HCT116 (cell line): ENCODE measurements around the gene ASB3. TPM values are rescaled to one million over a fixed set of nuclear protein-coding genes. Genes with fewer than 3 reads are reported as not detected.

Source experiments
- ATAC-seq: fragments of 200-7000 bp; cut with Tn5 transposase; 2 replicates; pipeline ENCODE4 v1.9.1; 2020; ENCODE audit warnings: mild to moderate bottlenecking, moderate library complexity
- BruUV-seq: library from RNA; stranded (reverse); fragments of 400-500 nt; replicated peaks from 2 replicates; lab custom pipeline; 2021; lab: Mats Ljungman, UMichigan
- CTCF ChIA-PET: fragments of 300-600 bp; sonication (Branson Sonifier 250); formaldehyde crosslinking; loops from one replicate; lab custom pipeline; 2021; ENCODE audit warnings: antibody characterized with exemption; lab: Charles Lee
- POLR2A ChIA-PET: fragments of 300-600, 350-600 bp; sonication (Branson Sonifier 250); formaldehyde crosslinking; loops from one replicate; lab custom pipeline; 2021; ENCODE audit warnings: antibody characterized with exemption; lab: Charles Lee
- RAD21 ChIA-PET, 2 experiments: fragments of 300-600 bp; sonication (Branson Sonifier 250); formaldehyde crosslinking; loops; one replicate each; lab custom pipeline; 2023; ENCODE audit warnings: low total read pairs in 2 of 2; ENCODE audit not compliant: uncharacterized antibody in 2 of 2, unreplicated experiment in 2 of 2, low non-redundant PET in 1 of 2; lab: Charles Lee
- DNase-seq: peaks from one replicate; pipeline ENCODE4 v3.0.0-alpha.2; 2010; ENCODE audit warnings: low read depth, low spot score
- H2AFZ ChIP-seq: fragments of 200-600 bp; shearing (Covaris generic), sonication (generic); 2 replicates; pipeline ENCODE4 v1.6.1; 2017; ENCODE audit warnings: low read depth, mixed run types, mixed read lengths, antibody characterized with exemption, low read length; ENCODE audit not compliant: poor library complexity, severe bottlenecking
- H3K27ac ChIP-seq: 2 replicates; pipeline ENCODE4 v1.5.1; 2012; ENCODE audit warnings: low read depth, low read length
- H3K27me3 ChIP-seq: fragments of 200-600 bp; sonication (generic); 2 replicates; pipeline ENCODE4 v1.6.1; 2016; ENCODE audit warnings: mixed run types, low read length, mixed read lengths; ENCODE audit not compliant: insufficient read depth
- H3K36me3 ChIP-seq, 2 experiments: fragments of 200-500 bp in 1 of 2; fragments of 200-600 bp in 1 of 2; sonication (Bioruptor generic) in 1 of 2; sonication (generic) in 1 of 2; 2 replicates each; pipeline versions ENCODE4 v1.5.1 to v1.6.1; 2014 to 2016; ENCODE audit warnings: low read length in 2 of 2, inconsistent platforms in 1 of 2, mixed read lengths in 1 of 2, mixed run types in 1 of 2; ENCODE audit not compliant: insufficient read depth in 2 of 2, control insufficient read depth in 1 of 2
- H3K4me1 ChIP-seq, 2 experiments: fragments of 200-600 bp in 1 of 2; sonication (generic) in 1 of 2; 2 replicates each; pipeline versions ENCODE4 v1.5.1 to v1.6.1; 2012 to 2017; ENCODE audit warnings: low read length in 2 of 2, inconsistent platforms in 1 of 2, mild to moderate bottlenecking in 1 of 2, mixed read lengths in 1 of 2, mixed run types in 1 of 2, moderate library complexity in 1 of 2; ENCODE audit not compliant: insufficient read depth in 2 of 2, control insufficient read depth in 1 of 2
- H3K4me2 ChIP-seq: fragments of 200-600 bp; sonication (generic); 2 replicates; pipeline ENCODE4 v1.6.1; 2017; ENCODE audit warnings: mixed run types, low read length, mixed read lengths
- H3K4me3 ChIP-seq, 2 experiments: fragments of 200-600 bp in 1 of 2; sonication (generic) in 1 of 2; replicated peaks in 1 of 2; 2 replicates each; pipeline ENCODE4 v1.5.1; 2011 to 2016; ENCODE audit warnings: low read length in 2 of 2, control low read depth in 1 of 2, low read depth in 1 of 2, mild to moderate bottlenecking in 1 of 2, mixed read lengths in 1 of 2, mixed run types in 1 of 2
- H3K79me2 ChIP-seq: fragments of 200-600 bp; sonication (generic); 2 replicates; pipeline ENCODE4 v1.6.1; 2017; ENCODE audit warnings: mild to moderate bottlenecking, mixed run types, low read length, moderate library complexity, mixed read lengths; ENCODE audit not compliant: insufficient read depth
- H3K9ac ChIP-seq: fragments of 200-600 bp; sonication (generic); 2 replicates; pipeline ENCODE4 v1.6.1; 2016; ENCODE audit warnings: low read length, mixed read lengths
- H3K9me2 ChIP-seq: fragments of 200-600 bp; sonication (generic), shearing (Covaris generic); 2 replicates; pipeline ENCODE4 v1.6.1; 2017; ENCODE audit warnings: mixed run types, mild to moderate bottlenecking, moderate library complexity; ENCODE audit not compliant: insufficient read depth
- H3K9me3 ChIP-seq, 2 experiments: fragments of 200-500 bp in 1 of 2; fragments of 200-600 bp in 1 of 2; sonication (Bioruptor generic) in 1 of 2; sonication (generic) in 1 of 2; 2 replicates each; pipeline ENCODE4 v1.6.1; 2014 to 2017; ENCODE audit warnings: low read length in 2 of 2, mixed read lengths in 2 of 2, inconsistent platforms in 1 of 2, low read depth in 1 of 2, mild to moderate bottlenecking in 1 of 2, mixed run types in 1 of 2, moderate library complexity in 1 of 2; ENCODE audit not compliant: control insufficient read depth in 1 of 2, insufficient read depth in 1 of 2
- H4K20me1 ChIP-seq: fragments of 200-600 bp; sonication (generic), shearing (Covaris generic); 2 replicates; pipeline ENCODE4 v1.6.1; 2017; ENCODE audit warnings: mixed run types, mild to moderate bottlenecking, moderate library complexity; ENCODE audit not compliant: insufficient read depth
- CBX3 ChIP-seq: IDR thresholded peaks from 2 replicates; pipeline ENCODE4 v1.6.1; 2012; ENCODE audit warnings: low read depth
- CEBPB ChIP-seq: IDR thresholded peaks from 2 replicates; pipeline ENCODE4 v1.6.1; 2012; ENCODE audit warnings: low read depth
- EGR1 ChIP-seq: IDR thresholded peaks from 2 replicates; pipeline ENCODE4 v1.6.1; 2012; ENCODE audit warnings: low read depth
- FOSL1 ChIP-seq: IDR thresholded peaks from 2 replicates; pipeline ENCODE4 v1.6.1; 2012; ENCODE audit warnings: low read depth
- SP1 ChIP-seq: IDR thresholded peaks from 2 replicates; pipeline ENCODE4 v1.6.1; 2012; ENCODE audit warnings: low read depth
- SRF ChIP-seq: IDR thresholded peaks from 2 replicates; pipeline ENCODE4 v1.6.1; 2012; ENCODE audit warnings: low read depth
- intact Hi-C: fragments of 100-400 bp; cut with micrococcal nuclease; formaldehyde crosslinking; loops from 2 replicates; pipeline ENCODE4 v1.10.0; 2022
- total RNA-seq: library from RNA; stranded (reverse); gene quantifications from one replicate; pipeline ENCODE4 v1.2.1, GENCODE V29; 2021; ENCODE audit not compliant: unreplicated experiment
- TF ChIP-seq, protein P1 (sequence below), 3 experiments: fragments of 200-600 bp in 1 of 3; sonication (generic) in 1 of 3; IDR thresholded peaks in 2 of 3; conservative IDR thresholded peaks in 1 of 3; 2 replicates each; pipeline ENCODE4 v1.5.1; 2012 to 2017; ENCODE audit warnings: low read depth in 2 of 3, low read length in 2 of 3, antibody characterized with exemption in 1 of 3, borderline replicate concordance in 1 of 3, control low read depth in 1 of 3, mild to moderate bottlenecking in 1 of 3, mixed read lengths in 1 of 3, mixed run types in 1 of 3, moderate library complexity in 1 of 3; ENCODE audit not compliant: insufficient read depth in 1 of 3
- TF ChIP-seq, protein P2 (sequence below): IDR thresholded peaks from 2 replicates; pipeline ENCODE4 v1.6.1; 2011; ENCODE audit warnings: mild to moderate bottlenecking, low read length, moderate library complexity; ENCODE audit not compliant: insufficient replicate concordance; ENCODE audit errors: extremely low read depth

Gene ASB3
- total RNA-seq, 1 experiment from 2014 or later: 17.3 TPM

DNA sequence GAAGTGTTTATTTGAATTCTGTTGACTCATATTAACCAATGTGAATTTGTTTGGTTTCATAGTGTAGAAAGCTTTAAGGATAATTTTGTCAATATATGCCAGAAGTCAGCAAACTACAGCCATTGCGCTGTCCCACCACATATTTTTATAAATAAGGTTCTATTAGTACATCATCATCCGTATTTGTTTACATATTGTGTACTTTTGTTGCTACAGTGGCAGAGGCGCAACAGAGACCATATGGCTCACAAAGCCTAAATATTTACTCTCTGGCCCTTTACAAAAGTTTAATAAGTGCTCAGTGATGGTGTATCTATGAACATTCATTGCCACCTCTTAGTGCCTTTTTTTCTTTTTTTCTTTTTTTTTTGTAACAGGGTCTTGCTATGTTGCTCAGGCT lies 6.5 kb upstream of the ASB3 start (continued):
- TF ChIP-seq, protein P1, sequence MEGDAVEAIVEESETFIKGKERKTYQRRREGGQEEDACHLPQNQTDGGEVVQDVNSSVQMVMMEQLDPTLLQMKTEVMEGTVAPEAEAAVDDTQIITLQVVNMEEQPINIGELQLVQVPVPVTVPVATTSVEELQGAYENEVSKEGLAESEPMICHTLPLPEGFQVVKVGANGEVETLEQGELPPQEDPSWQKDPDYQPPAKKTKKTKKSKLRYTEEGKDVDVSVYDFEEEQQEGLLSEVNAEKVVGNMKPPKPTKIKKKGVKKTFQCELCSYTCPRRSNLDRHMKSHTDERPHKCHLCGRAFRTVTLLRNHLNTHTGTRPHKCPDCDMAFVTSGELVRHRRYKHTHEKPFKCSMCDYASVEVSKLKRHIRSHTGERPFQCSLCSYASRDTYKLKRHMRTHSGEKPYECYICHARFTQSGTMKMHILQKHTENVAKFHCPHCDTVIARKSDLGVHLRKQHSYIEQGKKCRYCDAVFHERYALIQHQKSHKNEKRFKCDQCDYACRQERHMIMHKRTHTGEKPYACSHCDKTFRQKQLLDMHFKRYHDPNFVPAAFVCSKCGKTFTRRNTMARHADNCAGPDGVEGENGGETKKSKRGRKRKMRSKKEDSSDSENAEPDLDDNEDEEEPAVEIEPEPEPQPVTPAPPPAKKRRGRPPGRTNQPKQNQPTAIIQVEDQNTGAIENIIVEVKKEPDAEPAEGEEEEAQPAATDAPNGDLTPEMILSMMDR (IDR thresholded peaks at IDR 0.05 in 2 of 3, conservative IDR thresholded peaks at IDR 0.05 in 1 of 3; ENCODE audit: borderline replicate concordance in 1 of 3, insufficient read depth in 1 of 3, low read depth in 2 of 3, low read length in 2 of 3): no peak
- TF ChIP-seq EGR1 (no peak), SRF (no peak), FOSL1 (no peak), CEBPB (no peak)
- TF ChIP-seq, protein P2, sequence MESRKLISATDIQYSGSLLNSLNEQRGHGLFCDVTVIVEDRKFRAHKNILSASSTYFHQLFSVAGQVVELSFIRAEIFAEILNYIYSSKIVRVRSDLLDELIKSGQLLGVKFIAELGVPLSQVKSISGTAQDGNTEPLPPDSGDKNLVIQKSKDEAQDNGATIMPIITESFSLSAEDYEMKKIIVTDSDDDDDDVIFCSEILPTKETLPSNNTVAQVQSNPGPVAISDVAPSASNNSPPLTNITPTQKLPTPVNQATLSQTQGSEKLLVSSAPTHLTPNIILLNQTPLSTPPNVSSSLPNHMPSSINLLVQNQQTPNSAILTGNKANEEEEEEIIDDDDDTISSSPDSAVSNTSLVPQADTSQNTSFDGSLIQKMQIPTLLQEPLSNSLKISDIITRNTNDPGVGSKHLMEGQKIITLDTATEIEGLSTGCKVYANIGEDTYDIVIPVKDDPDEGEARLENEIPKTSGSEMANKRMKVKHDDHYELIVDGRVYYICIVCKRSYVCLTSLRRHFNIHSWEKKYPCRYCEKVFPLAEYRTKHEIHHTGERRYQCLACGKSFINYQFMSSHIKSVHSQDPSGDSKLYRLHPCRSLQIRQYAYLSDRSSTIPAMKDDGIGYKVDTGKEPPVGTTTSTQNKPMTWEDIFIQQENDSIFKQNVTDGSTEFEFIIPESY: no peak

DNA sequence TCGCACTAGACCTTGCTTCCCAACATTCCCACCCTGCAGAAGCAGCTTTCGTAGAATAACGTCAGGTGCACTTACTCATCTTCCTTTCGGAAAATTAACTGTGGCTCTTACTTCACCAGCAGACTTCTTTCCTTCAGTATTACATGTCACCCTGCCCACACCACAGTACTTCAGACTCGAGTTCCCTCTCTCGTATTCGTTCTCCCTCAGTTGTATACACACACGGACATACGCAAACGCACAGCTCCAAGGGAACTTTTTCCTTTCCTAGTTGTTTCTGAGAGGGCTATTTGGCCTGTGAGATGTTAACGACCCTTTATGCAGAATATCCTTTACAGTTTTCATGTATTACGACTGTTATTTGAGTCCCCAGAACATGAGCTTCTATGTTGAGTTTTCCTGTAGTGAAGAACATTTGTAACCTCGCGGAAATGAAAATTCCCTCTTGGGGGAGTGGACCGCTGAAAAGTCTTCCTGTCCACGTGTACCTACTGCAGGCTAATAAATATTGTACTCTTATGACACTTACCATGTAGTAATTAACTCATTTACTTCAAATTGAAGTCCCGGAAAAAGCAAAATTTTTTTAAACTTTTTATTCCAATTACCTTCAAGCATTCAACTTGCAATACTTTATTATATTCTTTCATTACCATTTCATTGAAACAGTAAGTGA lies 999 bp upstream of the ASB3 start:
- Histone ChIP-seq H3K9me3 (no peaks in the 10 kb centered on the region), H3K4me1 (peaks cover 9 to 21% of the 10 kb centered on the region in 2 experiments; a peak in 3 of 4 replicates), H3K4me3 (peak overlapping the region; percentile 64 to 100), H3K4me2 (peak overlapping the region; percentile 83), H3K27ac (peak overlapping the region; percentile 67), H4K20me1 (no peaks in the 10 kb centered on the region), H3K79me2 (peaks cover 84% of the 10 kb centered on the region), H3K9me2 (no peaks in the 10 kb centered on the region), H3K36me3 (no peaks in the 10 kb centered on the region), H2AFZ (no peak overlapping the region), H3K27me3 (no peaks in the 10 kb centered on the region), H3K9ac (peak overlapping the region; percentile 92)
- BruUV-seq: TSS peak; percentile 65
- TF ChIP-seq CBX3 (no peak), SP1 (no peak)
- ChIA-PET POLR2A (interaction anchor here (1.5 kb wide), 1 partner anchor 20 kb away, joined by 4 read pairs; the partner anchor contains the start of gene CHAC2), CTCF (no interaction called here), RAD21 (no interaction called here)
- ATAC-seq (peak; percentile 6; the same call in 1 of the 2 replicates), DNase-seq (no peak)
- intact Hi-C loops: no loop called here
